Activated CD4-positive, CD25-positive, alpha-beta regulatory T cell treated with anti-CD3 and anti-CD28 coated beads, Interleukin-2, amount 50 U/mL, for 24 hours (primary cell): ENCODE measurements around the gene DYNLRB2.

Source experiments
- ATAC-seq, 2 donors: fragments of 150-1000 bp; cut with Tn5 transposase; one replicate each; pipeline ENCODE4 v1.10.0; 2021; ENCODE audit warnings: mild to moderate bottlenecking in 1 of 2, moderate library complexity in 1 of 2

DYNLRB2 gene

DNA sequence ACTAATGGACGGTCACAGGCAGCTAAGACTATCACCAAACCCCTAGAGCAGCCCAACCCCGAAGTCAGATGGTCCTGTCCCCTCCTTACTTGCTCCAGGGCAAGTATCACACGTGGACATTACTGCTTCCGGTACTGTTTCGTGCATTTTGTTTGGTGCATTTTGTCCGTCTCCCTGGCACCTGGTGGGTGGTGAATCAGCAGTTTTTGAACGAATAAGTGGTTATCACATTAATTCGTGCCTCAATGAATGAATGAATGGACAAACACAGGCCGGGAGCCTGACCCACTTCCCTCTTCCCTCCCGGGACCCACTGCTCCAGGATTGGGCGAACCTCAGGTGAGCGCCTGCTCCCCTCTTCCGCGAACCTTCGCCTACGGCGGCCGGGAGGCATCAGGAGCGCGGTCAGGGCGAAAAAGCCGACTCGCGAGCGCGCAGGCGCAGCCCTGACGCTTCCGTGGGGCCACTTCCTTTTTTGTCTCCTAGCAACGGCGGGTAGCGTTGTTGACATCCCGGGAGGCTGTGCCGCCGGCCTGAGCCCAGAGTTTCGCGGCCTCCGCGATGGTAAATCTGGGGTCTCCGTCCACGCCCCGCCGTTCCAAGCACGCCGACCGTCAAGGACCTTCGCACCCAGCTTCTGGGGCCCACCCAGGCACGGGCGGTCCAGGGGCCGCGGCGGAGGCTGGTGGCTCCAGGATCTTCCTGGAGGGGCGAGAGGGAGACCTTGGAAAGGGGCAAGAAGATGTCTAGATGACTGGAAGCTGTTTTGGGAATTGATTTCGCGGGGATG lies at the start of gene DYNLRB2:
TSS of gene DYNLRB2 (plus strand) at position 478 of the 790 bp plus-strand sequence. CDS start at position 562, 84 bp downstream.
- ATAC-seq, result peak; percentile 83

DNA sequence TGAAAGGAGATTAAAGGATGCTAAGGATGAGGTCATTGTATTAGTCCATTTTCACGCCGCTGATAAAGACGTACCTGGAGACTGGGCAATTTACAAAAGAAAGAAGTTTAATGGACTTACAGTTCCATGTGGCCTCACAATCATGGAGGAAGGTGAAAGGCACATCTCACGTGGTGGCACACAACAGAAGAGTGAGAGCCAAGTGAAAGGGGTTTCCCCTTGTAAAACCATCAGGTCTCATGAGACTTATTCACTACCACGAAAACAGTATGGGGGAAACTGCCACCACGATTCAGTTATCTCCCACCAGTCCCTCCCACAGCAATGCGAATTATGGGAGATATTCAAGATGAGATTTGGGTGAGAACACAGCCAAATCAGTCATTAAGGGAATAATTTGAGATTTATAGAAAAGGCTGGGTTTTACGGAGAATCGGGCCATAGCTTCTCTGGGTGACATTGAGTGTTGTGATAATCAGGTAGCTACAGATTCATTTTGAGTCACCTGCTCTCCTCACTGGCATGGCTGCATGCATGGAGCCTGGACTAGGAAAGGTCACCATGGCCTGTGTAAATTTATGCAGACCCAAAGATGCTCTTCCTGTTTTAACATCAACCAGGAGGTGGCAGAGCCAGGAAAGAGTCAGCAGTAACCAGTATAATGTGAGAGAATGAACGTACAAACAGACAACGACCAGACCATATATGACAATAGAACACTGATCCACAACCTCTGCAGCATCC lies 40.5 kb upstream of the DYNLRB2 start:
- no peak for ATAC-seq

DNA sequence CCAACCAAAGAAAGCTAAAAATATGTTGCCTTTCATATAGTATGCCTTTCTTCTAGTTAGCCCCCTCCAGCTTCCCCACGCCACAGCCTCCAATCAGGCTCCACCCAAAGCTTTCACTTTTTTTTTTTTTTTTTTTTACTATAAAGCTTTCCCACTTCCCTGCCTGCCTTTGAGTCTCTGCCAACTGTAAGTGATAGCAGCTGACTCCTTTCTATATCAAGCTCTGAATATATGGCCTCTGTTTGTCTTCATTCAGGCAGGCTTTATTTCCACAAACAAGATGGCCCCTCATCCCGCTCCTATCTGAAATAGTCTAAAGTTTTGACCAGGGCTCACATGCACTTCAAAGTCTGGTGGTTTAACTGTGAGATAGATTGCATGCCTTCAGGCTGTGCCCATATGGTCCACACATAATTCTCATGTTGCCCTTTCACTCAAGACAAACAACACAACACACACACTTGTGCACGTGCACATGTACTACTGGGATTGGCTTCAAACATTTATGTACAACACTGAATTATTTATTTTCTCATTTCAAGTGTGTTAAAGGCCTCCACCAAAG lies 39.8 kb upstream of the DYNLRB2 start:
- no peak for ATAC-seq

DNA sequence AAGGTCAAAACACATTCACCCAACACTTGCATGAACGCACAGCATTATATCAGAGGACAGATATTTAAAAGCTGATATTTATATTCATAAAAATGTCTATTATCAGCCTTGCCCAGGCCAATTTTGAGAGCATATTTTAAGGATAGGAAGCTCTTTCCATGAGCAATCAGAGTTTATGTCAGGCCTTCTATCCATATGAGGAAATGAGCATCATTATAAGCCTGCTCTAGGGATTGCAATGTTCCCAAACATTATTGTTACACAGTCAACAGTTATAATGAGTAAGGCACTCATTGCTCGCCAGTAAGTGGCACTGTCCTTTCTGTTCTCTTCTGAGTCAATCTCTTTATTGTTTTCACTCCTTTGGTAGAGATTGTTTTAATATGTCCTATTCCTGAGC lies 37.7 kb upstream of the DYNLRB2 start:
- no peak for ATAC-seq

DNA sequence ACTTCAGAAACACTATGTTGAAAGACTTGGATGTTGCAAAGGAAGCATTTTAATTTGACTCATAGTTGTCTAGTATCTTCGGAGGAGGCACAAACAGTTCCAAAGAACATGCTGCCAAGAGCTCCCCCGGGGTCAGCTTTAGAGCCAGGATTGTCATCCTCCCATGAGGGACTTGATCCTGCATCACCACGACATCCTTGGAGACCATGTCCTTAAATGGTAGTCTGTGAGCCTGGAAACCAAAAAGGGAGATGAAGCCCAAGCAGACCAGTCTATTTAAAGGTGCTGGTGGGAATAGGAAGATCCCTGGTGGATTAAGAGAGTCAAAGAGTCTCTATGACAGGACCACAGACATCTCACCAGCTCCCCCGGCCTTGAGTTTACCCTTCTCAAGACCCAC lies 33.3 kb upstream of the DYNLRB2 start:
- ATAC-seq, result no peak

DNA sequence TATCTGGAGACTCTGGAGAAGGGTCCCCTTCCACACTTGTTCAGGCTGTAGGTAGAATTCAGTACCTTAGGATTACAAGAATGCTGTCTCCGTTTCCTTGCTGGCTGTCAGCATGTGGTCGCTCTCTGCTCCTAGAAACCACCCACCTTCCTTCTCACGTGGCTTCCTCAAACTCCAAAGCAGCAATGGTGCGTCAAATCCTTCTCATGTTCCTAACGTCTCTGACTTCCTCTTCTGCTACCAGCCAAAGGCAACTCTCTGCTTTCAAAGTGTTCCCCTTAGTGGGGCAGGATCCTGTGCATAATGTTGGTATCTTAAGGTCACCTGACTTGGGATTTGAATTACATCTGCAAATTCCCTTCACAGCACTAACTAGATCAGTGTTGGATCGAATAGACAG lies 30.9 kb upstream of the DYNLRB2 start:
- no peak for ATAC-seq

DNA sequence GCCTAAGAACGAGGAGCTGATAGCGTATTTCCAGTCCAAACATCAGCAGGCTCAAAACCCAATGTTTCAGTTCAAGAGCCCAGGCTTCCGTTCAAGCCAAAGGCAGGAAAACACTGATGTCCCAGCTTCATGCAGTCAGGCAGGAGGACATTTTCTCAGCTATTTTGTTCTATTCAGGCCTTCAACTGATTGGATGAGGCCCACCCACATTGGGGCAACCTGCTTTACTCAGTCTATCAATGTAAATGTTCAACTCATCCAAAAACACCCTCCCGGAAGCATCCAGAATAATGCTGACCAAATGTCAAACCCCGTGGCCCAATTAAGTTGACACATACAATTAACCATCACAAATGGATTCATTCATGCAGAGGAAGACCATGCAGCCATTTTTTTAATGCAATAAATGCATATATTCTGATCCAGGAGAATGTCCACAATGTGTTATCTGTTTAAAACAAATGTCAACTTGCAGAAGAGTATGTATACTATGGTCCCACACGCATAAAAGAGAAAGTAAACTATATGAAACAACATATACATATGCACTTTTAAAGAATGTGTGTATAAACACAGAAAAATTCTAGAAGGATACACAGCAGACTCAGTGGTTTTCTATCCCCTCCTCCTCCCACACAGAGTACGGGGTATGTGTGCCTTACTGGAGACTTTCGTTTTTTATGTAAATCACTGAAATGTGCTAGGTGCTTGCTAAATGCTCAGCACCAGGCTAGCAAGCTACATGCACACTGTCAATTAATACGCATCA lies 28.8 kb upstream of the DYNLRB2 start:
- no peak for ATAC-seq

DNA sequence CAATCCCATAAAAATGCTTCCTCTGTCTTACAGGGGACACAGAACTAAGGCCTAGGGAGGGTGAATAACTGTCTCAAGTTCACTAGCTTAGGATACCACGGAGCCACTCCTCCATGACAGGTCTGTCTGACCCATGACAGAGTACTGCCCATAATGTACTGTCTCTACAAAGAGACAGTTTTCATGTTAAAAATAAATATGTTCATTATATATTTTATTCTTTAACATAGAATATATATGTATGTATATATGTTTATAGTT lies 28.3 kb upstream of the DYNLRB2 start:
- no peak for ATAC-seq

DNA sequence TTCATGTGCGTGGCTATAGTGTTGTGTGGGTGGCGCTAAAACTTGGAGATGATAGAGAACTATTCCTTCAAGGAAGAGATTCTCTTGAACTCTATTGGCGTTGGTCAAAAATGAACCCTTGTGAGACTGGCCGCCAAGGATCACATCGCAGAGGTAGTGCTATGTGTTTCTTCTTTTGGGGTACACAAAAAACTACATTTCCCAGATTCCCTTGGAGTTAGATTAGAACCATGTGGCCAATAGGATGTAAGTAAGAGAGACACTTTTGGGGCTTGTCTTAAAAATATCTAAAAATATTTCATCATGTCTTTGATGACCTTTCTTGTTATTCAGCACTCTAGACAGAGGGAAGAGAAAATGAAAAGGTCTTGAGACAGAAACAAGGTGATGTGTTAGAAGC lies 25.4 kb upstream of the DYNLRB2 start:
- no peak for ATAC-seq

DNA sequence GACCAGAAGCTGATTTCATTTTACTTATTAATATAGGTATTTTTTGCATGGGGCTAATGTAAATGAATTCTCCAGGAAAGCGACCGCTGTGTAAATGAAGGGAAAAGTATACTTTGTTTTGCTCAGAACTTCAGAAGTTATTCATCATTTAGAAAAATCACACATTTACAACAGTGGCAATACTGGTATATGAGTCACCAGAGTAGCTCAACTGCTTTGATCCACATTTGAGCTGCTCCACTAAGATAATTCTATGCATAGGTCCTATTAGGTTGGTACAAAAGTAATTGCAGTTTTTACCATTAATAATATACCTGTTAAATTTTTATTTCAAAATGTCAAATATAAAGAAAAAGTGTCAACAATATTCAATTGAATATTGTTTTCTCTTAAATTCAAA lies 22.9 kb upstream of the DYNLRB2 start:
- peak; percentile 42 to 61 for ATAC-seq

DNA sequence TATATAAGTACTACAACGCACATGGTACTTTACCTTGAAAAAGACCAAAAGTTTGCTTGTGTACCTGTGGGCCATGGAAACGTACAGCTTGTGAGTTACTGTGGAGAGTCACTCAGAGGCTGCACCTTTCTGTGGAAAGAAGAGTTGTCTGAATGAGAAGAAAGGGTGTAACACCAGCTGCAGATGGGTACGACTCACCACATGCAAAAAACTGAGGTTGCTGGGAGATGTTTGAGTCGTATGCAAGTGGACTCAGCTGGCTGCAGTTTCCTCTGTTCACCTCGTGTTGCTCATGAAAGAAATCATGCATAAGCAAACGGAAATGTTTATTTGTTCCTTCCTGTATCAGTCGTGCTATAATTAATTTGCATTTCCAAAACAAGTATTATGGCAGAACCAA lies 22.4 kb upstream of the DYNLRB2 start:
- ATAC-seq, result peak; percentile 56 to 71

DNA sequence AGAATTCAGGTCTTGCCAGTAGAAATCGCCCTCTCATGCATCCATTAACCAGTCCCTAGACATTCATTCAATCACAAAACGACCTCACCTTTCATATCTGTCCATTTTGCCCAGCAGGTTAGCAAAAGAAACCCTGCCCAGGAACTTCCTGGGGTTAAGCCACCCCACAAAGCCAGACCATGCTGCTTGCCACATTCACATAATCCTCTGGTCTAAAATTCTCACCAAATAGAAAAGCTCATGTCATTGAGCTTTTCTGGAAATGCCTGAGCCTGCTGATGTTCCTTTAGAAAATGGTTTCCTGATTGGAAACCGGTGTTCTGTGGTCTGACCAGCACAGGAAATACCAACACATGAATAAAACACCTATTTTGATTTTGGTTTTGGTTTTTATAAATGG lies 21.6 kb upstream of the DYNLRB2 start:
- no peak for ATAC-seq

DNA sequence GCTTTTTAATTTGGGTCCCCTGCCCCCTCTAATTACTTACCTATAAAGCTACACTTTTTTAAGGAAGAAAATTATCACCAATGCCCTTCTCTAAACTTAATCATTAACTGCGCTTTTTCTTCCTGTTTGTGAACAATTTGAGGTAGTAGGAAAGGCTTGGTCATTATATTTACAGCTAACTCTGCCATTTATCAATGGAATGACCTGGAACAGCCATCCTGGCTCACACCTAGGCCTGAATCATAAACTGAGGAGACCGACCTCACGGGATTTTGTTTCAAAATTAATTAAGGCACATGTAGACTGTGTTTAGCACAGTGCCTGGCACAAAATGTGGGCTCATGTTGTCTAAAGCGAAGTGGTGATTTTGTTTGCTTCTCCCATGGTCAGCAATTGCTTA lies 15.4 kb upstream of the DYNLRB2 start:
- ATAC-seq, result no peak

DNA sequence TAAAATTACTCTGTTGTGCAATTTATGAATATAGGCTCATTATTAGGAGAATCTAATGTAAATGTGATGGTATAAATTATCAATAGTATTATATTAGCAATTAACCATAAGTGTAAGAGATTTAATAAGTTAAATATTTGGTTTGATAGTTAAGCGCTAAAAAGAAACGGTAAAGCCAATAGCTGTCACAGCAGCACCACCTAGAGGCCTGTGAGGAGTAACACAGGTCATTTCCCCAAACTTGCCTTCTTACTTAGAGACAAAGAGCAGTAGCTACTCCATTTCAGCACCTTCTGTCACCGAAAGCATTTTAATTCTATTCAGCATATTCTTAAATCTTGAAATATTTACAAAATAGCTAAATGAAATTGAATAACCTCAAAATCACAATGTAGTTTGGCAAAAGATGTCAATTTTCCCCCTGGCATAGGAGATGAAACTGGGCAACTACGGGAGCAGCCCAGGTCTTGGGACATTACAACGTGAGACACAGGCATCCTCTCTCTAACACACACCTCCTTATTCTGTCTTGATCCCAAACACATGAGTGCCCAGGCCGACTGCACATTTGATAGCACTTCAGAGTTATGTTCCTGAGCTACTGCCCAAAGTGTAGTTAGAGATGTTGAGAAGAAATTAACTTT lies 14.3 kb upstream of the DYNLRB2 start:
- ATAC-seq, result no peak

DNA sequence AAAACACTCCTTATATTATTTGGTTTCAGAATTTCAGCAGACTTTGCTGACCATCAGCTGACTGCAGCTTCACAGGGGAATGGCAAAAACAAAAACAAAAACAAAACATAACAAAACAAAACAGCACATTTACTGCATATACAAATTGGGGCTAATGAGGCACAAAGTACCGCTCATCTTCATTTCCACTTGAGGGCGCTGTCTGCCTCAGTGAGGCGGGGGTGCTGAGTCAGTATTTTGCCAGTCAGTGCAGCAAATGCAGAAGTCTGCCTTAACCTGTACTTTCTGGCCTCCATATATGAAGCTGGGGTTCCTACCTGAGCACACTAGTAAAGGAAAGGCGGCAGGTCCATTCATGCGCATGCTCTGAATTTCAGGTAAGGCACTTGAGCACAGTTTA lies 13.5 kb upstream of the DYNLRB2 start:
- peak in 1 of 2 donors; percentile 51 for ATAC-seq

DNA sequence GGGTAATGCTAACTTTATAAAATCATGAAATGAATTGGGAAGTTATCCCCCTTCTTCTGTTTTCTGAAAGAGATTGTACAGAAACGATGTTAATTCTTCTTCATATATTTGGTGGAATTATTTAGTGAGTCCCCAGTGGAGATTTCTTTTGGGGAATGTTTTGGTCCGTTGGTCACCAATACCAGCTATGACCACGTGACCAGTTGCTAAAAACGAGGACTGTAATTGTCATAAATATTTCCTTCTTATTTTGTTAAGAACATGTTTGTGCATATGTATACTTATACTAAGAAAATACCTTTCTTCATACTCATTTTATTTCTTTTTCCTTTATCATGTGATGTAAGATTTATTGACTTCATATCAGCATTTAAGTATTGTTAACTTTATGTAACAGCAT lies 10.3 kb upstream of the DYNLRB2 start:
- ATAC-seq, result no peak

DNA sequence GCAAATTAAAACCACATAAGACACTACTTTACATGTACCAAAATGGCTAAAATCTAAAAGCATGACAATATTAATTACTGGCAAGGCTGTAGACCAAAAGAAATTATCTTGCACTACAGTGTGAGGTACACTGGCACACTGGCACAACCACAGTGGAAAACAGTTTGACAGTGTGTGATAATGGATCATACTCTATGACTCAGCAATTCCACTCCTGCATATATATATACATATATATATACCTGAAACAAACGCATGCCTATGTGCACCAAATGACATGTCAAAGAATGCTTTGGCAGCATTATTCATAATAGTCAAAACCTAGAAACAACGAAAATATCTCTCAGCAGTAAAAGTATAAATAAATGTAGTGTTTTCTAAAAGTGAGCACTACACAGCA lies 4.6 kb upstream of the DYNLRB2 start:
- ATAC-seq, result peak; percentile 55 to 62

DNA sequence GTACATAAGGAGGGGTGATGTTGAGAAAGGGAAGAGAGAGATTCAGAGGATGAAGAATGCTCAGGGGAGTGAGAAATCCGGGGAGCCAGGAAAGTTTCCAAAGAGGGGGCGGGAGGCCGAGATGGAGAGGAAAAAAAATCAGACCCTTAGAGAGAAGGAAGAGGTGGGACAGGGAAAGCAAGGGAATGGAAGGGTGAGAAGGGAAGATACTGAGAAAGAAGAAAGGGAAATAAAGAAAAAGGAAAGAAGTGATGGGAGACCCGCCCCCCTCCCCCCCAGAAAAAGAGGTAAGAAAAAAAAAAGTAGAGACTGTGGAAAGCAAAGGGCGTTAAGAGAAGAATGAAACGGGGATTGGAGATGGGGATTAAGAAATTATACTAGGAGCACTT lies 507 bp downstream of the DYNLRB2 start:
- ATAC-seq, result no peak

DNA sequence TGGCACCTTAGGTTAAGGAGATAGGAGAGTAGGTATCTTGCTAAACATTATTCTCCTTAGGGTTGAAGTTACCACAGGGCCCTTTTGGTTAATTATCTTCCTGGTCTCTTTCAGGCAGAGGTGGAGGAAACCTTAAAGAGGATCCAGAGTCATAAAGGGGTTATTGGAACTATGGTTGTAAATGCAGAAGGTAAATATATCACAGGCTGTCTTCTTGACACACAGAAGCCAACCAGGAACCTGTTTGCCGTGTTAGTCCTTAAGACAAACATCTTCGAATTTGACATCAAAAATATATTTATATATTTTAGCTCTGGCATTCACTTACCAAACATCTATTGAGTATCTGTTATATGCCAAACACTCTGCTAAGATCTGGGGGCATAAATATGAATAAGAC lies 2.4 kb downstream of the DYNLRB2 start:
- ATAC-seq, result no peak

DNA sequence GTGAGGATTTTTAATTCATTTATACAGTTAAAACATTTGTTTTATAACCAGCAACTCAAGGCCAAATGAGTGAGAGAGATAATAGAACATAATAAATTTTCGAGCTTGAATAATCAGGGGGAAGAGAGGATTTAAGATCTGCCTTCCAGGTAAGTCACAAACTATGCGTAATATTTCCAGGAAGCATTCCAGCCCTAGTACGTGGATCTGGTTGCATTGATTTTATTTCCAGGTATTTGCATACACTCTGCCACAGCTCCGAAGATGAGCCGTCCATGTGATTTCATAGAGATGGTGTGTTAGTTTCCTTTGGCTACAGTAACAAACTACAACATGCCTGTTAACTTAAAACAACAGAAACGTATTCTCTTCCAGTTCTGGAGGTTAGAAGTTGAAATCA lies 3.5 kb downstream of the DYNLRB2 start:
- no peak for ATAC-seq

DNA sequence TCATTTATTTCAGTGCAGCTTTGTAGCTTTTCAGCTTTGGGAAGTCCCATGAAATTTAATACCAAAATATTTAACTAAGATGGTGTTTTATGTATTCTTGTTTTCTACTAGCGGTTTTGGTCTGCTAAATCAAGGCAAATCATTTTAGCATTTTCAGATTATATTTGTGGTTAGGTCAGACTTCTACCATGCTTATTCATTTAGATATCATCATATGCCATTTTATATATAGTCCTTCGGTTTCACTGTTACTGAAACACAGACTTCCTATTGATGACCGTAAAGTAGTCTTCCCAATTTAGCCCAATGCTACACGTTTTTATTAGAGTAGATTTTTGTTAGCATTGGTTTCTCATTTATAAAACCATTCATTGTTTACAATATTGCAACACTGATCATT lies 5.5 kb downstream of the DYNLRB2 start:
- ATAC-seq, result no peak

DNA sequence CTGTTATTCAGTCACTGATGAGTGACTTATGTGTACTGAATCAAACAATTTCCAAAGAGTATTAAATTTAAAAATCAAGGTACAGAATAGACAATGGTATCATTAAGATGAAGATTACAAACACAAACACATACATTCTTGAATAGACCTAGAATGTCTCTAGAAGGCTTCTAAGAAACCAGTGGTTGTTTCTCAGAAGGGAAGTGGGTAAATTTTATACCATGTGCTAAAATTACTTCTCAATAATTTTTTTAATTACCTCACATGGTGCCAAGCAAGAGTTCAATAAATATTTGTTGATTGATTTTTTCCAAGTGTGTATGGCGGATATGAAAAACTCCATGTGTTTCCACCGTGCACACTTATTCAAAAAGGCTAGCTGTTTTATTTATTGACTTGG lies 6.4 kb downstream of the DYNLRB2 start:
- ATAC-seq, result peak in 1 of 2 donors; percentile 53

DNA sequence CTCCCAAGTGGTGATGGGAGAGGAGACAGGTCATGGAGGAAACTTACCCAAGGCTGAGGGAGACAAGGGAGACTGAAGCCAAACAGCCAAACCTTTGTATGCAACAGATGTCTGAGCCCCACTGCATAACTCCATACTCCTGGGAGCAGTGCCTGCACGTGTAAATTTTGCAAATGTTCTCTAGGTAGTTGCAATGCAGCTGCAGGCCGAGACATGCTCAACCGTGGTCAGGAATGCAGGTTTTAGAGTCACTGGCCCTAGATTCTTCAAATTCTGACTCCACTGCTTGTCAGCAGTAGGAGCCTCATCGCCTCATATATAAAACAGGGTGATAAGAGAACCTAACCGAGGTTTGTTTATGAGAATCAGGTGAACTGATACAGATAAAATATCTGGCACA lies 11.5 kb downstream of the DYNLRB2 start:
- no peak for ATAC-seq
